Endothelial cell of umbilical vein (primary cell): Measurements from ENCODE around the gene HDAC4. TPM values are rescaled to one million over a fixed set of nuclear protein-coding genes. Genes with fewer than 3 reads are reported as not detected.

Experiments used
- BruUV-seq: library from RNA; stranded (reverse); fragments of 400-500 nt; replicated peaks from 2 replicates; lab custom pipeline; 2021; lab: Mats Ljungman, UMichigan
- CTCF ChIA-PET: fragments of 300-600, 350-600 bp; sonication (Branson Sonifier 250); formaldehyde crosslinking; loops from one replicate; lab custom pipeline; 2021; ENCODE audit warnings: antibody characterized with exemption, inconsistent platforms; lab: Charles Lee
- POLR2A ChIA-PET: fragments of 300-600, 350-600 bp; sonication (Branson Sonifier 250); formaldehyde crosslinking; loops from one replicate; lab custom pipeline; 2021; ENCODE audit warnings: antibody characterized with exemption, inconsistent platforms; lab: Charles Lee
- DNase-seq: peaks from one replicate; pipeline ENCODE4 v3.0.0-alpha.2; 2011; ENCODE audit warnings: low read depth, low spot score
- FAIRE-seq: peaks from 2 replicates; lab custom pipeline; 2011; peaks lifted over from hg19 to GRCh38; lab: Jason Lieb, UNC
- H2AFZ ChIP-seq: 2 replicates; pipeline ENCODE4 v1.6.0; 2012; ENCODE audit warnings: low read depth, low read length, control low read depth, inconsistent platforms
- H3K27ac ChIP-seq: 2 replicates; pipeline ENCODE4 v1.5.1; 2011; ENCODE audit warnings: low read depth, mild to moderate bottlenecking, control low read depth, low read length, moderate library complexity; ENCODE audit not compliant: insufficient read depth
- H3K27me3 ChIP-seq, 2 experiments: 2 replicates each; pipeline versions ENCODE4 v1.6.0 to v1.6.1; 2011; ENCODE audit warnings: low read length in 2 of 2, mixed read lengths in 1 of 2; ENCODE audit not compliant: control insufficient read depth in 2 of 2, insufficient read depth in 2 of 2
- H3K36me3 ChIP-seq, 2 experiments: 2 replicates in 1 of 2; 3 replicates in 1 of 2; pipeline ENCODE4 v1.5.1; 2011; ENCODE audit warnings: low read length in 2 of 2, mild to moderate bottlenecking in 1 of 2, moderate library complexity in 1 of 2; ENCODE audit not compliant: control insufficient read depth in 2 of 2, insufficient read depth in 2 of 2; ENCODE audit errors: extremely low read depth in 1 of 2
- H3K4me1 ChIP-seq: 3 replicates; pipeline ENCODE4 v1.5.1; 2011; ENCODE audit warnings: mild to moderate bottlenecking, low read length; ENCODE audit not compliant: control insufficient read depth, insufficient read depth; ENCODE audit errors: extremely low read depth
- H3K4me2 ChIP-seq: 2 replicates; pipeline ENCODE4 v1.6.1; 2011; ENCODE audit warnings: low read length, control low read depth, mixed read lengths; ENCODE audit not compliant: insufficient read depth
- H3K4me3 ChIP-seq, 3 experiments: fragments of 200-600 bp in 1 of 3; sonication (generic), shearing (Covaris generic) in 1 of 3; replicated peaks in 1 of 3; 2 replicates each; pipeline ENCODE4 v1.5.1; 2011 to 2016; ENCODE audit warnings: control low read depth in 3 of 3, low read length in 3 of 3, mild to moderate bottlenecking in 2 of 3, inconsistent platforms in 1 of 3, low read depth in 1 of 3, moderate library complexity in 1 of 3; ENCODE audit not compliant: insufficient read depth in 1 of 3
- H3K79me2 ChIP-seq: 2 replicates; pipeline ENCODE4 v1.6.0; 2012; ENCODE audit warnings: low read length, inconsistent platforms; ENCODE audit not compliant: control insufficient read depth, insufficient read depth
- H3K9ac ChIP-seq: replicated peaks from 2 replicates; pipeline ENCODE3; 2011; ENCODE audit warnings: low read length, control low read depth; ENCODE audit not compliant: insufficient read depth; ENCODE audit errors: extremely low read depth
- H3K9me1 ChIP-seq: replicated peaks from 3 replicates; pipeline ENCODE4 v1.6.0; 2011; ENCODE audit warnings: mild to moderate bottlenecking, low read length; ENCODE audit not compliant: control insufficient read depth, insufficient read depth; ENCODE audit errors: extremely low read depth
- H3K9me3 ChIP-seq: replicated peaks from 2 replicates; pipeline ENCODE4 v1.5.1; 2012; ENCODE audit warnings: low read length, inconsistent platforms; ENCODE audit not compliant: control insufficient read depth, insufficient read depth
- H4K20me1 ChIP-seq: replicated peaks from 2 replicates; pipeline ENCODE3; 2011; ENCODE audit warnings: mild to moderate bottlenecking, low read length; ENCODE audit not compliant: control insufficient read depth, insufficient read depth; ENCODE audit errors: extremely low read depth
- CTCF ChIP-seq, 2 donors: IDR thresholded peaks; 1 replicate in 1 of 2; 2 replicates in 1 of 2; pipeline ENCODE4 v1.5.1; 2011; ENCODE audit warnings: low read length in 2 of 2, mild to moderate bottlenecking in 2 of 2, moderate library complexity in 2 of 2, control low read depth in 1 of 2, inconsistent platforms in 1 of 2, low read depth in 1 of 2; ENCODE audit not compliant: insufficient read depth in 1 of 2; ENCODE audit errors: extremely low read depth in 1 of 2
- EZH2 ChIP-seq: IDR thresholded peaks from 2 replicates; pipeline ENCODE4 v1.6.1; 2012; ENCODE audit warnings: borderline replicate concordance, low read depth, mild to moderate bottlenecking, moderate library complexity, low read length, inconsistent platforms; ENCODE audit not compliant: severe bottlenecking
- FOS ChIP-seq: IDR thresholded peaks from 2 replicates; pipeline ENCODE4 v1.6.1; 2011; ENCODE audit warnings: mild to moderate bottlenecking, low read length, moderate library complexity, borderline replicate concordance; ENCODE audit not compliant: insufficient read depth
- GATA2 ChIP-seq: IDR thresholded peaks from 2 replicates; pipeline ENCODE4 v1.7.0; 2011; ENCODE audit warnings: low read depth, mild to moderate bottlenecking, moderate library complexity, mixed read lengths, low read length; ENCODE audit not compliant: insufficient read length, insufficient read depth
- JUN ChIP-seq: IDR thresholded peaks from 2 replicates; pipeline ENCODE4 v1.6.1; 2011; ENCODE audit warnings: borderline replicate concordance, low read depth; ENCODE audit not compliant: insufficient read length, insufficient read depth
- MAX ChIP-seq: IDR thresholded peaks from 2 replicates; pipeline ENCODE4 v1.6.1; 2011; ENCODE audit not compliant: insufficient read depth, insufficient read length
- MYC ChIP-seq: IDR thresholded peaks from one replicate; pipeline ENCODE4 v1.6.1; 2011; ENCODE audit warnings: mild to moderate bottlenecking, low read depth, low read length
- POLR2A ChIP-seq: IDR thresholded peaks from 2 replicates; pipeline ENCODE4 v1.6.1; 2012; ENCODE audit warnings: low read depth, mild to moderate bottlenecking, control low read depth, low read length
- POLR2AphosphoS5 ChIP-seq: IDR thresholded peaks from 2 replicates; pipeline ENCODE4 v1.6.1; 2012; ENCODE audit warnings: low read depth, mild to moderate bottlenecking, control low read depth, low read length, moderate library complexity; ENCODE audit not compliant: insufficient read depth
- dilution Hi-C: fragments of 300-500 bp; cut with MboI; formaldehyde crosslinking; loops from one replicate; pipeline ENCODE4 v1.15.0; 2019; ENCODE audit warnings: low sequenced_read_pairs; ENCODE audit not compliant: extremely low pct_ligation_motif_present
- intact Hi-C: fragments of 100-400 bp; cut with micrococcal nuclease; formaldehyde crosslinking; loops from one replicate; pipeline ENCODE4 v1.10.0; 2022
- polyA plus RNA-seq, 4 experiments: library from polyadenylated mRNA; depleted of rRNA in 3 of 4; stranded (reverse) in 3 of 4; unstranded in 1 of 4; fragments of >200 nt; gene quantifications; 2 replicates each; pipeline versions ENCODE4 v1.2.1 to v1.2.3, GENCODE V29; 2011 to 2012; ENCODE audit warnings: missing spikeins in 1 of 4
- total RNA-seq: library from RNA; stranded (reverse); gene quantifications from 2 replicates; pipeline ENCODE4 v1.2.3, GENCODE V29; 2021

The HDAC4 gene
- total and polyA plus RNA-seq, 2 donors (not counting 3 experiments of a cell fraction or from before 2014, with no cell fraction given), result 13.4 to 33.0 TPM

- intact Hi-C loops, result no loop called here
- TF ChIP-seq FOS (no peak), MAX (no peak), POLR2A (no peak), EZH2 (no peak), CTCF (IDR thresholded peaks at IDR 0.05; ENCODE audit: extremely low read depth in 1 of 2, insufficient read depth in 1 of 2, low read depth in 1 of 2, low read length in 2 of 2) (no peak), POLR2AphosphoS5 (no peak), MYC (no peak), JUN (no peak), GATA2 (no peak)
- CTCF ChIA-PET, result no interaction called here
- POLR2A ChIA-PET, result no interaction called here
- Histone ChIP-seq H3K4me1 (no peaks in the 10 kb centered on the region), H3K9ac (no peak overlapping the region), H2AFZ (no peak overlapping the region), H3K79me2 (no peaks in the 10 kb centered on the region), H3K27me3 (no peaks in the 10 kb centered on the region), H3K27ac (no peak overlapping the region), H3K9me3 (no peaks in the 10 kb centered on the region), H3K9me1 (no peaks in the 10 kb centered on the region), H4K20me1 (no peaks in the 10 kb centered on the region), H3K36me3 (no peaks in the 10 kb centered on the region), H3K4me2 (no peak overlapping the region), H3K4me3 (no peak overlapping the region)
- FAIRE-seq (no peak), DNase-seq (no peak)
- no TSS peak for BruUV-seq
- dilution Hi-C loops, result no loop called here
Measured at GRCh38 chr2:239358062-239358754, 42.6 kb downstream of the HDAC4 start.
